DMS53 treated with DMSO at 0.1 percent for 48 hours (cell line): ENCODE data around the gene LRRK2.
A peak's percentile ranks its signal among the peaks of the same experiment; 100 is the strongest.
"Not testable (repeated sequence)": the region's sequence is repeated elsewhere in the genome, so short reads cannot be mapped to it uniquely, and the experiment has no call there.

Experiments used
- DNase-seq: peaks from one replicate; lab custom pipeline; 2025; ENCODE audit not compliant: unreplicated experiment; lab: John Stamatoyannopoulos, UW

Gene LRRK2

GRCh38 chr12:40312982-40313576, 88.3 kb downstream of the LRRK2 start:
- DNase-seq: peak; percentile 23

GRCh38 chr12:40313928-40314327, 89.1 kb downstream of the LRRK2 start:
- no peak for DNase-seq

DNA sequence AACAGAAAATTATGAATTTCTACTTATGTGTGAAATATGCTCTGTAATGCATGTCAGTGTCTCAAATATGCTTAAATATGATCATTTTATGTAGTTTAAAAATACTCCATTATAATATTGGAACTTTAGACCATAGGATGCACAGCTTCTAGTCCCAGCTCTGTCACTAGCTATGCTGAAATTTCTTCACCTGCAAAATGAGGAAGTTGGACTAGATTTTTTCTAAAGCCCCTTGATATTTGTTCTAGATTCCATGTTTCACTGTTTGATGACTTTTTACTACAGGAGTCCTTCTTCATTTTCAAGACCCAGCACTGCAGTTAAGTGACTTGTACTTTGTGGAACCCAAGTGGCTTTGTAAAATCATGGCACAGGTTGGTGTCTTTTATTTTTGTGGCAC, 90.1 kb downstream of the LRRK2 start:
- DNase-seq: no peak

DNA sequence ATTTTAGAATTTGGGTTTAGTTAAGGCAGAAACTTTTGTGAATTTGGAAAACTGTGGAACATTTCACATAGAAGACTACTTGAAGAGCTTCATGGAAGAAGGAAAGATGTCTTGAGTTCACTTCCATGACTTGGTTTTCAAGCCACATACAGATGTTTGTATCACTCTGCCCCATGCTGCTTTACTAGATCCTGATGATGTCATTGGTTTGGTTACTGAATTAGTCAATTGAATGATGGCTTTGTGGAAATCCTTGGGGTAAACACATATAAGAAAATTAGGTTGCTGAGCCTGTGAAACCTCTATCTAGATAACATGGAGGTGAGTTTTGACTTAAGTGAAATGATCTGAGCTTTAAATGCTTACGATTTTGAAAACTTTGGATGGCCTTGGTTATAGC, 90.6 kb downstream of the LRRK2 start:
- DNase-seq: no peak

GRCh38 chr12:40324261-40324660, 99.5 kb downstream of the LRRK2 start:
- DNase-seq: no peak

DNA sequence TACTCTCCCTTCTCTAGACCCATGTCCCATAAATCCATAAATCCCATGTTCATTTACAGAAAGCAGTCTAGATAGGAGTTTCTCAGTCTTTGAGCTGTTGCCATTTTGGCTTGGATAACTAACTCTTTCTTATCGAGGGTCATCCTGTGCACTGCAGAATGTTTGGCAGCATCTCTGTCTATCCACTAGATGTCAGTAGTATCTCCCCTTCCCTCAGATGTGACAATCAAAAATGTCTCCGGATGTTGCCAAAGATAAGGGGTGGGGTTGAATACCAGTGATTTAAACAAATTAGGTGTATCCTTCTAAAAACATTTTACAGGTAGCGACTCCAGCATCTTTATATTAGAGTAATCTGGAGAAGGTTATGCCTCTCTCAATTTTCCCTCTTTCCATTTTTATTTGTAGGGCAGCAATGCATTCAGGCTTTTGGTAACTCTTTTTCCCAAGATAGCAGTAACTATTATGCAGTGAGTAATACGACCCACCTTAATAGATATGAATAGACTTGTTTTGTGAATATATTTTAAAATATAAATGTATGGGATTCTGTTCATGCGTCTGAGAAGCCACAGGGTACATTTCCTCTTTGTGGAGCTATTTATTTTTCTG, 100.7 kb downstream of the LRRK2 start:
- DNase-seq: peak; percentile 81

- DNase-seq: no peak
Measured at GRCh38 chr12:40327535-40327934, 102.7 kb downstream of the LRRK2 start.

GRCh38 chr12:40330180-40330579, 105.4 kb downstream of the LRRK2 start:
- DNase-seq: no peak

DNA sequence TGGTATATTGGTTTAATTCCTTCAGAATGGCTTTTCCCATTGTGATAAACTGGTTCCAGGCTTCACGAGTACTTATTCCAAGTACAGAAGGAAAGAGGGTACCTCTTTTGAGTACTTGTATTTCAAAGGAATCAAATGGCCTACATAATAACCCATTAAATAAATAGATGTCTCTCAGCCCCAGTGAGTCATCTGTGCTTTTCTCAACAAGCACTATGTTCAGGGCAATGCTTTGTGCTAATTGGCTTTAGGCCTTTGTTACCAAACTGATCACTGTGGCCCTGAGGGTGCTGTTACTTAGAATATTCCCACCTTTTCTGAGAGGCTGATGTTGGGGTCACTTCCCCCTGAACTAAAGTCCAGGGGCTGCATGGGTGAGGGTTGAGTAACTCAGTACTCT, 107.1 kb downstream of the LRRK2 start:
- no peak for DNase-seq

GRCh38 chr12:40335991-40336390, 111.2 kb downstream of the LRRK2 start:
- DNase-seq: no peak

GRCh38 chr12:40336573-40337199, 111.9 kb downstream of the LRRK2 start:
- DNase-seq: peak; percentile 31

GRCh38 chr12:40338071-40338470, 113.3 kb downstream of the LRRK2 start:
- no peak for DNase-seq

- DNase-seq: no peak
Measured at GRCh38 chr12:40338621-40339020, 113.8 kb downstream of the LRRK2 start.

DNA sequence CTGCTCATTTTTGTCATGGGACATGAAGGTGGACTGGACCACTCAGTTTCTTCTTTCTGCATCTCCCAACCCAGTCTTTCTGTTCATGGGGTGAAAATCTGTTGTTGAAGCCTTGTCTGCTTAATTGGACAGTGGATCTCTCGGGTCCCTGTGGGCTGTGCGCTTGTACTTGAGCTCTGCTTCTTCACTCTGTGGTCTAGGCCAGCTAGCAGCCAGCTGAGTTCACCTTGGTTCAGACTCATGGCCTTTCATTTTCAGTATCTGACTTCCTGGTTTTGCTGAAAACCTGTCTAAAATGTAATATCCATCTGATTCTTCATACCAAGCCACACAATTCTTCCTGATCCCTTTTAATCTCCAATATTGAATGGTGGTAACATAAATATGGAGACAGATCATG, 117.2 kb downstream of the LRRK2 start:
- peak; percentile 15 for DNase-seq

- DNase-seq: no peak
Measured at GRCh38 chr12:40343124-40343523, 118.3 kb downstream of the LRRK2 start.

DNA sequence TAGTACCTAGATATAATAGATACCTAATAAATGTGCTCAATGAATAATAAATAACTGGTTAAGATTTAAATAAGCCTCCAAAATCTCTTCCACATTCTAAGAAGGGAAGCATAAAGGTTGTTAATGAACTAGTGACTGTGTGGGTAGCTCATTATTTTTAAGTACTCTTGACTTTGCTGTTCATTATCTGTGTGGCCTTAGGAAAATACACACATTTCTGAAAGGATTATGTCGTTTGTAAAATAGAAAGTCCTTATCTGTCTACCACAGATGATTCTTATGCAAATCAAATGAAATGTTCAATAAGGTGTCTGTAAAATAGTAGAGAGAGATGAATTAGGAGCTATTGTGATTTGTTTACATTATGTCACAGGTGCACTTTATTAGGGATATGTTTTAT, 119.5 kb downstream of the LRRK2 start:
- no peak for DNase-seq

DNA sequence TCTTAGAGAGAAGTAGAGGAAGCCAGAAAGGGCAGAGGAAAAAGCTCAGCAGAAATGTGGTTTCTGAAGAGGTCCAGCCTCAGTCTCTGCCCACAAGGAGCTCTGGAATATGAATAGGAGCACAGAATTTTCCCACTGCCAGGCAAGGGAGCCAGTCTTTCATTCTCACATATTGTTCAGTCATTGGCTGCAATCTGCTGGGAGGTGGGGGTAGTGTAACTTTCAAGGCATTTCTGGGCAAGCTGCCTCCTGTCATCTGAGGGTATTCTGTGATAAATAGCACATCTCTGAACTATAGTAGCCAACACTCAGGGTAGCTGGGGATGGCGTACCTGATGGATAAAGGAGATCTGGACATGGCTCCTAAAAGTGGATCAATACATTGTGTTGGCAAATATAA, 127.2 kb downstream of the LRRK2 start:
- DNase-seq: no peak

GRCh38 chr12:40375076-40375475, 150.3 kb downstream of the LRRK2 start:
- peak; percentile 24 for DNase-seq

GRCh38 chr12:40376533-40377267, 151.9 kb downstream of the LRRK2 start:
- DNase-seq: no peak

DNA sequence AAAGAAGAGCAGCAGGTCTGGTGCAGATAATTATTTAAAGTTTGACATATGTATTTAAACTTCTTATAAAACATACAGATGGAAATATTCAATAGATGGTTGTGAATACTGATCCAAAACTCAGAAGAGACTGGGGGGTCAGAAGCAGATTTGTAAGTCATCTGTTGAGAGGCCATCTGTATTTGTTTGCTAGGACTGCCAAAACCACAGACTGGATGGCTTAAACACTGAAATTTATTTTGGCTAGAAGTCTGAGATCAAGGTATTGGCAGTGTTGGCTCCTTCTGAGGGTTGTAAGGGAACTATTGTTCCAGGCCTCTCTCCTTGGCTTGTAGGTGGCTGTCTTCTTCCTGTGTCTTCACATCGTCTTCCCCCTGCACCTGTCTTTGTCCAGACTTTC, 153.9 kb downstream of the LRRK2 start:
- DNase-seq: no peak

- DNase-seq: no peak
Measured at GRCh38 chr12:40382217-40382616, 157.4 kb downstream of the LRRK2 start.

DNA sequence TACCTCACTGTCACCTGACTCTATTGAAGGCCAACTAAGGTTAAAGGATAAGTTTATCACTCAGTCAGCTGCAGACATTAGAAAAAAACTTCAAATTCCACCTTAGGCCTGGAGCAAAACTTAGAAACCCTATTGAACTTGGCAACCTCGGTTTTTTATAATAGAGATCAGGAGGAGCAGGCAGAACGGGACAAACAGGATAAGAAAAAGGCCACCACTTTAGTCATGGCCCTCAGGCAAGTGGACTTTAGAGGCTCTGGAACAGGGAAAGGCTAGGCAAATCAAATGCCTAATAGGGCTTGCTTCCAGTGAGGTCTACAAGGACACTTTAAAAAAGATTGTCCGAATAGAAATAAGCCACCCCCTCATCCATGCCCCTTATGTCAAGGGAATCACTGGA, 162.5 kb downstream of the LRRK2 start:
- not testable (repeated sequence) for DNase-seq
